Hepatocyte (in vitro differentiated cells): ENCODE measurements around the gene HMG20A.

Source experiments
- EZH2 ChIP-seq: fragments of 200-600 bp; sonication (generic); IDR thresholded peaks from 2 replicates; pipeline ENCODE4 v1.6.1; 2016; ENCODE audit warnings: antibody characterized with exemption, mild to moderate bottlenecking, borderline replicate concordance
- TF ChIP-seq, protein P1 (sequence below): fragments of 200-600 bp; sonication (generic); IDR thresholded peaks from 2 replicates; pipeline ENCODE4 v1.5.1; 2016; ENCODE audit warnings: antibody characterized with exemption, mild to moderate bottlenecking; ENCODE audit not compliant: poor library complexity

DNA sequence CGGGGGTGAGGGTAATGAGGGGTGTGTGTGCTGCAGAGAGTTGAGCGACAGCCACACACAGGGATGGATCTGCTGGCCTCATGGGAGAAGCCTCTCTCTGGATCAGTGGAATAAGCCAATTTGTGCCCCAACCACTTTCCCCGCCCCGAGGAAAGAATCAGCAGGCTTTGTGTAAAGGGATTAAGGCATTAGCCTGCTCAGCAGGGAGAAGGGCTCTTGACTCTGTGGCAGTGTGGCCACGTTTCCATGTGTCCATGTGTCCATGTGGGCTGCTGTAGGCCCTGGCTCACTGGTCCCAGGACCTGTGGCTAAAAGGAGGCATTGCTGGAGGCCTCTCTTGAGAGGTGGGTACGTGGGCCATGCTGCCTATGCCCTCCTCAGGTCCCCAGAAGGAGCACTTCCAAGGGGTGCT lies 104.7 kb downstream of the HMG20A start:
- TF ChIP-seq, protein P1, sequence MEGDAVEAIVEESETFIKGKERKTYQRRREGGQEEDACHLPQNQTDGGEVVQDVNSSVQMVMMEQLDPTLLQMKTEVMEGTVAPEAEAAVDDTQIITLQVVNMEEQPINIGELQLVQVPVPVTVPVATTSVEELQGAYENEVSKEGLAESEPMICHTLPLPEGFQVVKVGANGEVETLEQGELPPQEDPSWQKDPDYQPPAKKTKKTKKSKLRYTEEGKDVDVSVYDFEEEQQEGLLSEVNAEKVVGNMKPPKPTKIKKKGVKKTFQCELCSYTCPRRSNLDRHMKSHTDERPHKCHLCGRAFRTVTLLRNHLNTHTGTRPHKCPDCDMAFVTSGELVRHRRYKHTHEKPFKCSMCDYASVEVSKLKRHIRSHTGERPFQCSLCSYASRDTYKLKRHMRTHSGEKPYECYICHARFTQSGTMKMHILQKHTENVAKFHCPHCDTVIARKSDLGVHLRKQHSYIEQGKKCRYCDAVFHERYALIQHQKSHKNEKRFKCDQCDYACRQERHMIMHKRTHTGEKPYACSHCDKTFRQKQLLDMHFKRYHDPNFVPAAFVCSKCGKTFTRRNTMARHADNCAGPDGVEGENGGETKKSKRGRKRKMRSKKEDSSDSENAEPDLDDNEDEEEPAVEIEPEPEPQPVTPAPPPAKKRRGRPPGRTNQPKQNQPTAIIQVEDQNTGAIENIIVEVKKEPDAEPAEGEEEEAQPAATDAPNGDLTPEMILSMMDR = no peak
- TF ChIP-seq EZH2 = no peak
